Kidney epithelial cell (primary cell): ENCODE results near the gene CDK3. TPM values are rescaled to one million over a fixed set of nuclear protein-coding genes. Genes with fewer than 3 reads are reported as not detected.
A peak's percentile ranks its signal among the peaks of the same experiment; 100 is the strongest.

Experiments
- DNase-seq: peaks from one replicate; pipeline ENCODE4 v3.0.0-alpha.2; 2010; ENCODE audit warnings: low read depth
- H3K27me3 ChIP-seq: 2 replicates; pipeline ENCODE4 v1.6.0; 2011; ENCODE audit warnings: low read length; ENCODE audit not compliant: control insufficient read depth, insufficient read depth
- H3K36me3 ChIP-seq: 2 replicates; pipeline ENCODE4 v1.5.1; 2011; ENCODE audit warnings: low read length; ENCODE audit not compliant: control insufficient read depth, insufficient read depth
- H3K4me3 ChIP-seq: 2 replicates; pipeline ENCODE4 v1.5.1; 2011; ENCODE audit warnings: low read depth, mild to moderate bottlenecking, control low read depth, low read length
- CTCF ChIP-seq: IDR thresholded peaks from 2 replicates; pipeline ENCODE4 v1.5.1; 2011; ENCODE audit warnings: mild to moderate bottlenecking, moderate library complexity, low read length, control low read depth, inconsistent platforms; ENCODE audit not compliant: insufficient read depth, poor library complexity, severe bottlenecking
- total RNA-seq: library from RNA; depleted of rRNA; stranded (reverse); fragments of >200 nt; gene quantifications from 2 replicates; pipeline ENCODE4 v1.2.3, GENCODE V29; 2015

CDK3 gene
- total RNA-seq, 1 donor from 2014 or later, result 7.4 TPM

GRCh38 chr17:76009447-76009846 lies 8.8 kb downstream of the CDK3 start:
- no peaks in the 10 kb centered on the region for H3K27me3 ChIP-seq
- DNase-seq, result no peak
- no peak overlapping the region for H3K4me3 ChIP-seq
- TF ChIP-seq CTCF, result no peak
- H3K36me3 ChIP-seq, result no peaks in the 10 kb centered on the region

- no peak for TF ChIP-seq CTCF
- H3K4me3 ChIP-seq, result no peak overlapping the region
- no peaks in the 10 kb centered on the region for H3K36me3 ChIP-seq
- no peaks in the 10 kb centered on the region for H3K27me3 ChIP-seq
- DNase-seq, result no peak
Observed at GRCh38 chr17:76009969-76010661, 9.5 kb downstream of the CDK3 start.

- no peak for TF ChIP-seq CTCF
- H3K27me3 ChIP-seq, result no peaks in the 10 kb centered on the region
- no peaks in the 10 kb centered on the region for H3K36me3 ChIP-seq
- H3K4me3 ChIP-seq, result no peak overlapping the region
- DNase-seq, result no peak
Observed at GRCh38 chr17:76011951-76012350, 11.3 kb downstream of the CDK3 start.

- no peak for DNase-seq
- Histone ChIP-seq H3K36me3 (peaks cover 1% of the 10 kb centered on the region), H3K27me3 (no peaks in the 10 kb centered on the region), H3K4me3 (no peak overlapping the region)
- no peak for TF ChIP-seq CTCF
Observed at GRCh38 chr17:76013377-76013932, 12.8 kb downstream of the CDK3 start.

- TF ChIP-seq CTCF, result peak; percentile 99
- Histone ChIP-seq H3K27me3 (no peaks in the 10 kb centered on the region), H3K4me3 (no peak overlapping the region), H3K36me3 (peaks cover 1% of the 10 kb centered on the region)
- DNase-seq, result no peak
Observed at GRCh38 chr17:76014100-76014924, 13.7 kb downstream of the CDK3 start.
